Gastroesophageal sphincter (tissue), 3 donors: ENCODE data around the gene ADAMTS2.

Source experiments
- EP300 ChIP-seq: sonication (generic); formaldehyde crosslinking; IDR thresholded peaks from one replicate; pipeline ENCODE4 v1.6.1; 2017; ENCODE audit warnings: antibody characterized with exemption, mild to moderate bottlenecking
- POLR2A ChIP-seq, 2 donors: fragments of 450-650 bp; IDR thresholded peaks; one replicate each; pipeline ENCODE4 v1.6.1; 2017; ENCODE audit warnings: antibody characterized with exemption in 2 of 2, mild to moderate bottlenecking in 2 of 2, moderate library complexity in 1 of 2
- POLR2AphosphoS5 ChIP-seq: sonication (generic); formaldehyde crosslinking; IDR thresholded peaks from one replicate; pipeline ENCODE4 v1.6.1; 2017; ENCODE audit warnings: antibody characterized with exemption
- TF ChIP-seq, protein P1 (sequence below), 4 experiments: fragments of 200-600 bp in 2 of 4; fragments of 450-650 bp in 2 of 4; sonication (generic) in 1 of 4; IDR thresholded peaks; one replicate each; pipeline ENCODE4 v1.5.1; 2017 to 2019; ENCODE audit warnings: antibody characterized with exemption in 4 of 4, mild to moderate bottlenecking in 2 of 4, moderate library complexity in 2 of 4

DNA sequence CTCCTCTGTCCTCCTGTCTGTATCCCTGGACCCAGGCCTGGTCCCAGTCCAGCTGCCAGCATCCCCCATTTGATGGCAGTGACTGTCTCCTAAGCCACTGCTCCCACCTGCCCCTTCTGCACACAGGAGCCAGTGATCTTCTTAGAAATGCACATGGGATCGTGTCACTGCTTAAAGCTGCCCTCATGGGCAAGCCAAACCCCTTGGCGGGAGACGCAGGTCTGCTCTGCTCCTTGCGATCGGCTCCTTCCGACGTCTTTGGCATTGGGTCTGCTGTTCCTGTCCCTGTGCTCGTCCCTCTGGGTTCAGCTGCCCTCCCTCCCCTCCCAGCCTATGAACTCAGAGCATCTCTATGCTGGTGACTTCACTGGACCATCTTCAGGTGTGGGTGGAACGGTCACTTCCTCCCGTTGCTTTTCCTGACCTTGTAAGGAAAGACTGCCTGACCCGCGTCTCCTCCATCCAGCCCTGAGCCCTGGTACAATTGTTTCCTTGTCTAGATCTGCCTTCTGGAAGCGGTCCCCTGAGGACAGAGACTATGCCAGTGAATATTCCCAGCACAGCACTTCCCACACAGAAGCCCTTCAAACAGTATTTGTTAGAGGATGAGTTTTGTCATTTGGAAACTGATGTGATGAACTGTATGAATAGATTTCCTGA, 168.6 kb downstream of the ADAMTS2 start:
- TF ChIP-seq, protein P1, sequence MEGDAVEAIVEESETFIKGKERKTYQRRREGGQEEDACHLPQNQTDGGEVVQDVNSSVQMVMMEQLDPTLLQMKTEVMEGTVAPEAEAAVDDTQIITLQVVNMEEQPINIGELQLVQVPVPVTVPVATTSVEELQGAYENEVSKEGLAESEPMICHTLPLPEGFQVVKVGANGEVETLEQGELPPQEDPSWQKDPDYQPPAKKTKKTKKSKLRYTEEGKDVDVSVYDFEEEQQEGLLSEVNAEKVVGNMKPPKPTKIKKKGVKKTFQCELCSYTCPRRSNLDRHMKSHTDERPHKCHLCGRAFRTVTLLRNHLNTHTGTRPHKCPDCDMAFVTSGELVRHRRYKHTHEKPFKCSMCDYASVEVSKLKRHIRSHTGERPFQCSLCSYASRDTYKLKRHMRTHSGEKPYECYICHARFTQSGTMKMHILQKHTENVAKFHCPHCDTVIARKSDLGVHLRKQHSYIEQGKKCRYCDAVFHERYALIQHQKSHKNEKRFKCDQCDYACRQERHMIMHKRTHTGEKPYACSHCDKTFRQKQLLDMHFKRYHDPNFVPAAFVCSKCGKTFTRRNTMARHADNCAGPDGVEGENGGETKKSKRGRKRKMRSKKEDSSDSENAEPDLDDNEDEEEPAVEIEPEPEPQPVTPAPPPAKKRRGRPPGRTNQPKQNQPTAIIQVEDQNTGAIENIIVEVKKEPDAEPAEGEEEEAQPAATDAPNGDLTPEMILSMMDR (IDR thresholded peaks at IDR 0.05): no peak
- no peak for TF ChIP-seq POLR2AphosphoS5
- no peak for TF ChIP-seq POLR2A (IDR thresholded peaks at IDR 0.05)
- no peak for TF ChIP-seq EP300
